Lower lobe of right lung (tissue), 2 donors: ENCODE results near the gene NEURL1. TPM values are rescaled to one million over a fixed set of nuclear protein-coding genes. Genes with fewer than 3 reads are reported as not detected.

Experiments used
- ATAC-seq, 2 donors: fragments of 200-7000 bp; cut with Tn5 transposase; one replicate each; pipeline ENCODE4 v1.9.1; 2020 to 2022; ENCODE audit warnings: mild to moderate bottlenecking in 2 of 2, moderate library complexity in 2 of 2
- DNase-seq: peaks from one replicate; pipeline ENCODE4 v3.0.0-alpha.2; 2020
- H3K27ac ChIP-seq: fragments of 200-600 bp; one replicate; pipeline ENCODE4 v1.8.0; 2022
- H3K27me3 ChIP-seq: fragments of 200-600 bp; one replicate; pipeline ENCODE4 v1.8.0; 2022; ENCODE audit warnings: low read depth
- H3K36me3 ChIP-seq: fragments of 200-600 bp; one replicate; pipeline ENCODE4 v1.8.0; 2022; ENCODE audit warnings: mild to moderate bottlenecking
- H3K4me1 ChIP-seq: fragments of 200-600 bp; one replicate; pipeline ENCODE4 v1.8.0; 2022
- H3K4me3 ChIP-seq: fragments of 200-600 bp; one replicate; pipeline ENCODE4 v1.8.0; 2022; ENCODE audit warnings: mild to moderate bottlenecking
- H3K9me3 ChIP-seq: fragments of 200-600 bp; one replicate; pipeline ENCODE4 v1.8.0; 2022
- CTCF ChIP-seq: fragments of 200-600 bp; IDR thresholded peaks from one replicate; pipeline ENCODE4 v1.8.0; 2022; ENCODE audit warnings: antibody characterized with exemption, mild to moderate bottlenecking
- intact Hi-C: fragments of 100-400 bp; cut with DNase I; formaldehyde crosslinking; loops from one replicate; pipeline ENCODE4 v1.11.0; 2022
- total RNA-seq: library from RNA; stranded (reverse); fragmentation: NEBNext Ultra II Directional; extraction: Animal tissue kit (Norgen Biotek cat#: 25700); gene quantifications from one replicate; pipeline ENCODE4 v1.2.1, GENCODE V29; 2021
- donor health status: DM: no; HTN: yes; CAD: no; lungs with severe emphysema.

NEURL1 gene
- total RNA-seq, 1 donor from 2014 or later = 0.95 TPM

GRCh38 chr10:103465411-103466179, 27.9 kb upstream of the NEURL1 start:
- Histone ChIP-seq H3K4me3 (no peak overlapping the region), H3K4me1 (peaks cover 4% of the 10 kb centered on the region), H3K9me3 (no peaks in the 10 kb centered on the region), H3K27me3 (no peaks in the 10 kb centered on the region), H3K36me3 (no peaks in the 10 kb centered on the region), H3K27ac (no peak overlapping the region)
- intact Hi-C loops = no loop called here
- DNase-seq = no peak
- peak in 1 of 2 donors; percentile 30 for ATAC-seq
- no peak for TF ChIP-seq CTCF

GRCh38 chr10:103466734-103467133, 26.8 kb upstream of the NEURL1 start:
- intact Hi-C loops = no loop called here

GRCh38 chr10:103467406-103467805, 26.1 kb upstream of the NEURL1 start:
- no peak for DNase-seq
- TF ChIP-seq CTCF = no peak
- Histone ChIP-seq H3K36me3 (no peaks in the 10 kb centered on the region), H3K9me3 (no peaks in the 10 kb centered on the region), H3K4me1 (peaks cover 21% of the 10 kb centered on the region), H3K4me3 (no peak overlapping the region), H3K27me3 (no peaks in the 10 kb centered on the region), H3K27ac (no peak overlapping the region)
- ATAC-seq = no peak
- intact Hi-C loops = no loop called here

More at GRCh38 chr10:103466734-103467133, 26.8 kb upstream of the NEURL1 start:
- Histone ChIP-seq H3K9me3 (no peaks in the 10 kb centered on the region), H3K36me3 (no peaks in the 10 kb centered on the region), H3K27ac (no peak overlapping the region), H3K4me1 (peaks cover 14% of the 10 kb centered on the region), H3K4me3 (no peak overlapping the region), H3K27me3 (no peaks in the 10 kb centered on the region)
- ATAC-seq = no peak
- TF ChIP-seq CTCF = no peak
- no peak for DNase-seq

- intact Hi-C loops = no loop called here
- H3K4me3 ChIP-seq = no peak overlapping the region
- H3K9me3 ChIP-seq = no peaks in the 10 kb centered on the region
- TF ChIP-seq CTCF = no peak
- DNase-seq = no peak
- no peak overlapping the region for H3K27ac ChIP-seq
- ATAC-seq = no peak
- H3K27me3 ChIP-seq = no peaks in the 10 kb centered on the region
- H3K36me3 ChIP-seq = no peaks in the 10 kb centered on the region
- peaks cover 23% of the 10 kb centered on the region for H3K4me1 ChIP-seq
These were observed 24.3 kb upstream of the NEURL1 start for GRCh38 chr10:103469201-103469600.

GRCh38 chr10:103470761-103471653, 22.5 kb upstream of the NEURL1 start:
- peak overlapping the region; percentile 76 for H3K27ac ChIP-seq
- no peaks in the 10 kb centered on the region for H3K9me3 ChIP-seq
- no peaks in the 10 kb centered on the region for H3K27me3 ChIP-seq
- DNase-seq (peak; percentile 66), ATAC-seq (peak; percentile 85 to 92)
- no peak overlapping the region for H3K4me3 ChIP-seq
- intact Hi-C loops = no loop called here
- H3K4me1 ChIP-seq = peaks cover 23% of the 10 kb centered on the region
- no peak for TF ChIP-seq CTCF
- H3K36me3 ChIP-seq = no peaks in the 10 kb centered on the region
